H1 (cell line): Measurements from ENCODE around the gene SPG7.

Experiments
- BACH1 ChIP-seq: IDR thresholded peaks from 2 replicates; pipeline ENCODE4 v1.6.1; 2012; ENCODE audit warnings: low read length, improper control_type of control experiment
- EP300 ChIP-seq, 2 experiments: IDR thresholded peaks; 1 replicate in 1 of 2; 2 replicates in 1 of 2; pipeline ENCODE4 v1.6.1; 2011 to 2012; ENCODE audit warnings: low read depth in 2 of 2, low read length in 2 of 2, mild to moderate bottlenecking in 2 of 2, borderline replicate concordance in 1 of 2, inconsistent platforms in 1 of 2, moderate library complexity in 1 of 2
- FOSL1 ChIP-seq: IDR thresholded peaks from 2 replicates; pipeline ENCODE4 v1.6.1; 2011; ENCODE audit warnings: mild to moderate bottlenecking, low read depth, low read length, moderate library complexity; ENCODE audit not compliant: insufficient read depth
- KDM1A ChIP-seq: fragments of 200-600, 300-600 bp; sonication (generic); IDR thresholded peaks from 2 replicates; pipeline ENCODE4 v1.7.1; 2016; ENCODE audit warnings: mild to moderate bottlenecking, low read length, borderline replicate concordance
- POLR2AphosphoS5 ChIP-seq: IDR thresholded peaks from 2 replicates; pipeline ENCODE4 v1.6.1; 2011; ENCODE audit warnings: low read depth, low read length
- SIN3A ChIP-seq, 2 experiments: IDR thresholded peaks in 1 of 2; conservative IDR thresholded peaks in 1 of 2; 2 replicates each; pipeline ENCODE4 v1.6.1; 2011 to 2012; ENCODE audit warnings: low read length in 2 of 2, improper control_type of control experiment in 1 of 2, low read depth in 1 of 2, mild to moderate bottlenecking in 1 of 2
- SP1 ChIP-seq: IDR thresholded peaks from 2 replicates; pipeline ENCODE4 v1.6.1; 2011; ENCODE audit warnings: low read depth, low read length
- SP2 ChIP-seq: IDR thresholded peaks from 2 replicates; pipeline ENCODE4 v1.6.1; 2012; ENCODE audit warnings: mild to moderate bottlenecking, low read length, inconsistent platforms
- TAF1 ChIP-seq: IDR thresholded peaks from 2 replicates; pipeline ENCODE4 v1.6.1; 2011; ENCODE audit warnings: mild to moderate bottlenecking, low read depth, low read length
- TF ChIP-seq, protein P1 (sequence below), 3 experiments: IDR thresholded peaks; 1 replicate in 2 of 3; 2 replicates in 1 of 3; pipeline versions ENCODE4 v1.5.1 to v1.6.1; 2011; ENCODE audit warnings: low read length in 3 of 3, mild to moderate bottlenecking in 3 of 3, inconsistent platforms in 2 of 3, low read depth in 1 of 3, moderate library complexity in 1 of 3; ENCODE audit not compliant: insufficient read depth in 1 of 3; ENCODE audit errors: control extremely low read depth in 1 of 3
- TF ChIP-seq, protein P2 (sequence below): IDR thresholded peaks from 2 replicates; pipeline ENCODE4 v1.6.1; 2012; ENCODE audit warnings: inconsistent platforms

DNA sequence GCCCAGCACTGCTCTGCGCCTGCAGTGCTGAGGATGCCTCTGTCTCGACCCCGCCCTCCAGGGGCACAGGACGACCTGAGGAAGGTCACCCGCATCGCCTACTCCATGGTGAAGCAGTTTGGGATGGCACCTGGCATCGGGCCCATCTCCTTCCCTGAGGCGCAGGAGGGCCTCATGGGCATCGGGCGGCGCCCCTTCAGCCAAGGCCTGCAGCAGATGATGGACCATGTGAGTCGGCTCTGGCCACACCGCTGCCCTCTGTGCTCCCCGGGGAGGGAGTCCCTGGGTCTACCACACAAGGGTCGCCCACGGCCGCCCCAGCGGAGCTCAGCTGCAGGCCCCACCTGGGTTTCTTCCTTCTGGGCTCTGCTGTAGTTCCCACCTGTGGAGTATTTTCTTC lies 45.5 kb downstream of the SPG7 start:
- TF ChIP-seq EP300 (IDR thresholded peaks at IDR 0.05; ENCODE audit: borderline replicate concordance in 1 of 2, low read depth in 2 of 2, low read length in 2 of 2) (no peak), FOSL1 (no peak), SP2 (no peak), SP1 (no peak), TAF1 (no peak), SIN3A (conservative IDR thresholded peaks at IDR 0.05 in 1 of 2, IDR thresholded peaks at IDR 0.05 in 1 of 2; ENCODE audit: low read depth in 1 of 2, low read length in 2 of 2) (no peak), BACH1 (no peak), POLR2AphosphoS5 (no peak), KDM1A (no peak)
- TF ChIP-seq, protein P1, sequence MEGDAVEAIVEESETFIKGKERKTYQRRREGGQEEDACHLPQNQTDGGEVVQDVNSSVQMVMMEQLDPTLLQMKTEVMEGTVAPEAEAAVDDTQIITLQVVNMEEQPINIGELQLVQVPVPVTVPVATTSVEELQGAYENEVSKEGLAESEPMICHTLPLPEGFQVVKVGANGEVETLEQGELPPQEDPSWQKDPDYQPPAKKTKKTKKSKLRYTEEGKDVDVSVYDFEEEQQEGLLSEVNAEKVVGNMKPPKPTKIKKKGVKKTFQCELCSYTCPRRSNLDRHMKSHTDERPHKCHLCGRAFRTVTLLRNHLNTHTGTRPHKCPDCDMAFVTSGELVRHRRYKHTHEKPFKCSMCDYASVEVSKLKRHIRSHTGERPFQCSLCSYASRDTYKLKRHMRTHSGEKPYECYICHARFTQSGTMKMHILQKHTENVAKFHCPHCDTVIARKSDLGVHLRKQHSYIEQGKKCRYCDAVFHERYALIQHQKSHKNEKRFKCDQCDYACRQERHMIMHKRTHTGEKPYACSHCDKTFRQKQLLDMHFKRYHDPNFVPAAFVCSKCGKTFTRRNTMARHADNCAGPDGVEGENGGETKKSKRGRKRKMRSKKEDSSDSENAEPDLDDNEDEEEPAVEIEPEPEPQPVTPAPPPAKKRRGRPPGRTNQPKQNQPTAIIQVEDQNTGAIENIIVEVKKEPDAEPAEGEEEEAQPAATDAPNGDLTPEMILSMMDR (IDR thresholded peaks at IDR 0.05; ENCODE audit: control extremely low read depth in 1 of 3, insufficient read depth in 1 of 3, low read depth in 1 of 3, low read length in 3 of 3), result no peak
- TF ChIP-seq, protein P2, sequence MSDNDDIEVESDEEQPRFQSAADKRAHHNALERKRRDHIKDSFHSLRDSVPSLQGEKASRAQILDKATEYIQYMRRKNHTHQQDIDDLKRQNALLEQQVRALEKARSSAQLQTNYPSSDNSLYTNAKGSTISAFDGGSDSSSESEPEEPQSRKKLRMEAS, result no peak
